Neuronal stem cell (in vitro differentiated cells): ENCODE measurements around the gene SIDT1.

Experiments used
- DNase-seq: peaks from one replicate; pipeline ENCODE4 v3.0.0-alpha.2; 2013; ENCODE audit warnings: low spot score
- H2AFZ ChIP-seq: one replicate; pipeline ENCODE4 v1.6.1; 2013; ENCODE audit warnings: mild to moderate bottlenecking, low read length, inconsistent platforms
- H2AK5ac ChIP-seq: 2 replicates; pipeline ENCODE4 v1.6.1; 2013; ENCODE audit warnings: low read depth, mild to moderate bottlenecking, inconsistent platforms, low read length, moderate library complexity, mixed read lengths
- H2BK120ac ChIP-seq: 2 replicates; pipeline ENCODE4 v1.6.1; 2013; ENCODE audit warnings: low read depth, mild to moderate bottlenecking, inconsistent platforms, low read length, moderate library complexity, mixed read lengths
- H2BK12ac ChIP-seq: one replicate; pipeline ENCODE4 v1.6.1; 2013; ENCODE audit warnings: low read length, inconsistent platforms
- H2BK15ac ChIP-seq: 2 replicates; pipeline ENCODE4 v1.6.1; 2013; ENCODE audit warnings: mild to moderate bottlenecking, low read length, inconsistent platforms, mixed read lengths
- H2BK5ac ChIP-seq: one replicate; pipeline ENCODE4 v1.6.1; 2013; ENCODE audit warnings: inconsistent platforms, mild to moderate bottlenecking, low read length, moderate library complexity
- H3K14ac ChIP-seq: one replicate; pipeline ENCODE4 v1.6.1; 2013; ENCODE audit warnings: low read length, inconsistent platforms
- H3K18ac ChIP-seq: 2 replicates; pipeline ENCODE4 v1.6.1; 2013; ENCODE audit warnings: low read length, inconsistent platforms
- H3K23ac ChIP-seq: 2 replicates; pipeline ENCODE4 v1.6.1; 2013; ENCODE audit warnings: low read depth, mild to moderate bottlenecking, mixed read lengths, low read length, inconsistent platforms; ENCODE audit not compliant: poor library complexity
- H3K27ac ChIP-seq: replicated peaks from 3 replicates; pipeline ENCODE4 v1.5.1; 2013; ENCODE audit warnings: low read length, inconsistent platforms
- H3K27me3 ChIP-seq, 3 experiments: 2 replicates each; pipeline ENCODE4 v1.6.1; 2013; ENCODE audit warnings: low read length in 3 of 3, mild to moderate bottlenecking in 2 of 3, inconsistent platforms in 1 of 3, low read depth in 1 of 3, mixed read lengths in 1 of 3, moderate library complexity in 1 of 3; ENCODE audit not compliant: control insufficient read depth in 3 of 3, insufficient read depth in 3 of 3
- H3K36me3 ChIP-seq, 2 donors: replicated peaks in 1 of 2; 2 replicates each; pipeline ENCODE4 v1.6.1; 2013; ENCODE audit warnings: low read length in 2 of 2; ENCODE audit not compliant: control insufficient read depth in 2 of 2, insufficient read depth in 2 of 2
- H3K4ac ChIP-seq: 2 replicates; pipeline ENCODE4 v1.6.1; 2013; ENCODE audit warnings: inconsistent platforms, mild to moderate bottlenecking, low read length, moderate library complexity
- H3K4me1 ChIP-seq, 2 donors: 1 replicate in 1 of 2; 2 replicates in 1 of 2; pipeline ENCODE4 v1.6.1; 2013; ENCODE audit warnings: low read length in 2 of 2, low read depth in 1 of 2; ENCODE audit not compliant: control insufficient read depth in 2 of 2, insufficient read depth in 1 of 2
- H3K4me2 ChIP-seq: one replicate; pipeline ENCODE4 v1.6.1; 2013; ENCODE audit warnings: mild to moderate bottlenecking, low read length, inconsistent platforms; ENCODE audit not compliant: insufficient read depth, poor library complexity, severe bottlenecking
- H3K4me3 ChIP-seq, 2 donors: 2 replicates each; pipeline ENCODE4 v1.5.1; 2013; ENCODE audit warnings: low read length in 2 of 2, mild to moderate bottlenecking in 2 of 2, inconsistent platforms in 1 of 2, moderate library complexity in 1 of 2
- H3K79me1 ChIP-seq: one replicate; pipeline ENCODE4 v1.6.1; 2013; ENCODE audit warnings: low read depth, mild to moderate bottlenecking, inconsistent platforms, low read length, moderate library complexity
- H3K9ac ChIP-seq: one replicate; pipeline ENCODE4 v1.6.1; 2013; ENCODE audit warnings: mild to moderate bottlenecking, low read depth, low read length, inconsistent platforms; ENCODE audit not compliant: poor library complexity
- H3K9me3 ChIP-seq, 2 donors: replicated peaks in 1 of 2; 2 replicates each; pipeline versions ENCODE3 to v1.6.1; 2013; ENCODE audit warnings: low read length in 2 of 2, mild to moderate bottlenecking in 2 of 2, inconsistent platforms in 1 of 2, low read depth in 1 of 2, mixed read lengths in 1 of 2, moderate library complexity in 1 of 2; ENCODE audit not compliant: control insufficient read depth in 2 of 2, insufficient read depth in 1 of 2
- H4K8ac ChIP-seq: one replicate; pipeline ENCODE4 v1.6.1; 2013; ENCODE audit warnings: low read depth, mild to moderate bottlenecking, inconsistent platforms, low read length, moderate library complexity
- H4K91ac ChIP-seq: one replicate; pipeline ENCODE4 v1.6.1; 2013; ENCODE audit warnings: low read length, low read depth, mild to moderate bottlenecking, inconsistent platforms; ENCODE audit not compliant: poor library complexity
- WGBS, 2 donors: extraction: QIAGEN DNeasy Blood & Tissue Kit; methylation state at CpG; one replicate each; pipeline ENCODE4 v1.1.7; 2013; ENCODE audit warnings: missing lambda C conversion rate in 2 of 2, mixed read lengths in 1 of 2; ENCODE audit not compliant: insufficient read length in 2 of 2, insufficient replicate concordance in 1 of 2; ENCODE audit errors: extremely low coverage in 2 of 2; 5-methylcytosine and 5-hydroxymethylcytosine counted together

Gene SIDT1

DNA sequence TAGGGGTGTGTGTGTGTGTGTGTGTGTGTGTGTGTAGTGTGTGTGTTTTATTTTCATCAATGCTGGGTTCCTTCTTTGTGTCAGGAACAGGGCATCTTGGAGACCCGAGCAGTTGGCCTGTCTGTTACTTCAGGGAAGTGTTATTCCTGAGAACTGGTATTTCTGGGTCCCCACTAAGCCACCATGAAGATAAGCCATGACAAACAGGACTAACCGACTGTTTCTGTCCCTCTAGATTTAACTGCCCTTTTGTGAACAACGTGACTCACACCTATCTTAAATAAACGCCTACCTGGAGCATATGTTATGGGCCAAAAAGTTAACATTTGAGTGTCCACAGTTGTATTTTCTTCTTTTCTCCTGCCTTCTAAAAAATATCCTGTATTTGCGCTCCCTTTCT lies 19.5 kb downstream of the SIDT1 start:
- peaks cover 0 to 4% of the 10 kb centered on the region in 2 donors for H3K9me3 ChIP-seq
- no peak overlapping the region for H3K27ac ChIP-seq
- no peak overlapping the region for H3K4me2 ChIP-seq
- H4K91ac ChIP-seq = no peak overlapping the region
- H2BK120ac ChIP-seq = no peak overlapping the region
- no peak for DNase-seq
- no peak overlapping the region for H2BK5ac ChIP-seq
- no peak overlapping the region for H3K4ac ChIP-seq
- H2BK15ac ChIP-seq = no peak overlapping the region
- no peak overlapping the region for H3K23ac ChIP-seq
- no CpG with 5 or more reads among the region's 5 CpGs for WGBS, 2 donors
- no peak overlapping the region for H3K14ac ChIP-seq
- H4K8ac ChIP-seq = no peak overlapping the region
- no peaks in the 10 kb centered on the region for H3K79me1 ChIP-seq
- H3K27me3 ChIP-seq = peaks cover 0 to 1% (median 0%) of the 10 kb centered on the region in 3 experiments
- no peak overlapping the region for H3K18ac ChIP-seq
- no peaks in the 10 kb centered on the region for H3K36me3 ChIP-seq
- H2AK5ac ChIP-seq = no peak overlapping the region
- H2AFZ ChIP-seq = no peak overlapping the region
- H2BK12ac ChIP-seq = no peak overlapping the region
- no peak overlapping the region for H3K9ac ChIP-seq
- H3K4me1 ChIP-seq = no peaks in the 10 kb centered on the region
- H3K4me3 ChIP-seq = no peak overlapping the region

DNA sequence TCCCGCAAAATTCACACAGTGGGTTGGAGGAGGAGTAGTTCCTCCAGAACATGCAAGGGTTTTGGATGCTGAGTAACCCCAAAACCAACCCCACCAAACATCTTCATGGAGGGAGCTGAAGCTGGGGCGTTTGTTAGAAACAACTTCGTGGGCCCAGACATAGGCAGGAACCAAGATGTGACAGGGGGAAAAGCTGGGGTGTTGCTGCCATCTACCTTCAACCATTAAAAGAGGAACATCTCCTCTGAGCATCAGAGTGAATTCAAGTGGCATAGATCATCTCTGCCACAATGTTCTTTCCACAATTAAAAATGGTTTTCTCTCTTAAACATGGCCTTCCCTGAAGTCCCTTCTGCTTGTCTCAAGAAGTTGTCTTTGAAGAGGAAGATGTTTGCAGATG lies 20.5 kb downstream of the SIDT1 start:
- no peaks in the 10 kb centered on the region for H3K27me3 ChIP-seq
- no peak overlapping the region for H3K4me3 ChIP-seq
- no peak for DNase-seq
- H3K4me1 ChIP-seq = no peaks in the 10 kb centered on the region
- H2AFZ ChIP-seq = no peak overlapping the region
- no peak overlapping the region for H2BK12ac ChIP-seq
- H3K9me3 ChIP-seq = peaks cover 0 to 4% of the 10 kb centered on the region in 2 donors
- no peak overlapping the region for H2AK5ac ChIP-seq
- no peaks in the 10 kb centered on the region for H3K36me3 ChIP-seq
- no peak overlapping the region for H3K23ac ChIP-seq
- H3K4me2 ChIP-seq = no peak overlapping the region
- no peak overlapping the region for H3K9ac ChIP-seq
- no peak overlapping the region for H3K4ac ChIP-seq
- no peak overlapping the region for H3K27ac ChIP-seq
- H3K18ac ChIP-seq = no peak overlapping the region
- no peaks in the 10 kb centered on the region for H3K79me1 ChIP-seq
- no peak overlapping the region for H4K8ac ChIP-seq
- H2BK5ac ChIP-seq = no peak overlapping the region
- no peak overlapping the region for H4K91ac ChIP-seq
- no peak overlapping the region for H2BK15ac ChIP-seq
- WGBS, 2 donors = no CpG with 5 or more reads among the region's 3 CpGs
- no peak overlapping the region for H2BK120ac ChIP-seq
- H3K14ac ChIP-seq = no peak overlapping the region

DNA sequence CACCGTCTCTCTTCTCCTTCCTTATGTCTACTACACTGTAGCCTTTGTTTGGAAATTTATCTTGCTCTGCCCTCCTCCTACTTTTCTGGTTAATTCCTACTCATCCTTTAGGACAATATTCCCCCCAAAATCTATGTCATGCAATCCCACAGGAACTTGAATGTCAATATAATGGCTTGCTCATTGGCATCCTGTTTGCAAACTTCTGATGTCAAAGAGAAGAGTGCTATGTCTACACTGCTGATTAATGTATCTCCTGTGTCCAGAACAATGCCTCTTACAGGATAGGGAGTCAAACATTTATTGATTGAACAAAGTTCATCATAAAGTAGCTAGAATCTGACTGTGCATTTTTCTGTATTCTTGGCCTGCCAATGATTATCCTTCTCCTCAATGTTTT lies 22.8 kb downstream of the SIDT1 start:
- Histone ChIP-seq H3K9me3 (no peaks in the 10 kb centered on the region), H2BK5ac (no peak overlapping the region), H3K79me1 (no peaks in the 10 kb centered on the region), H2AK5ac (no peak overlapping the region), H3K4me1 (peaks cover 0 to under 1% of the 10 kb centered on the region in 2 donors), H3K4ac (no peak overlapping the region), H3K27me3 (no peaks in the 10 kb centered on the region), H3K36me3 (no peaks in the 10 kb centered on the region), H4K91ac (no peak overlapping the region), H3K18ac (no peak overlapping the region), H3K9ac (no peak overlapping the region), H4K8ac (no peak overlapping the region), H2BK120ac (no peak overlapping the region), H2BK15ac (no peak overlapping the region), H3K27ac (no peak overlapping the region), H2BK12ac (no peak overlapping the region), H3K14ac (no peak overlapping the region), H3K4me2 (no peak overlapping the region), H2AFZ (no peak overlapping the region), H3K23ac (no peak overlapping the region), H3K4me3 (no peak overlapping the region)
- WGBS, 2 donors = no CpG with 5 or more reads among the region's 1 CpG
- DNase-seq = no peak

DNA sequence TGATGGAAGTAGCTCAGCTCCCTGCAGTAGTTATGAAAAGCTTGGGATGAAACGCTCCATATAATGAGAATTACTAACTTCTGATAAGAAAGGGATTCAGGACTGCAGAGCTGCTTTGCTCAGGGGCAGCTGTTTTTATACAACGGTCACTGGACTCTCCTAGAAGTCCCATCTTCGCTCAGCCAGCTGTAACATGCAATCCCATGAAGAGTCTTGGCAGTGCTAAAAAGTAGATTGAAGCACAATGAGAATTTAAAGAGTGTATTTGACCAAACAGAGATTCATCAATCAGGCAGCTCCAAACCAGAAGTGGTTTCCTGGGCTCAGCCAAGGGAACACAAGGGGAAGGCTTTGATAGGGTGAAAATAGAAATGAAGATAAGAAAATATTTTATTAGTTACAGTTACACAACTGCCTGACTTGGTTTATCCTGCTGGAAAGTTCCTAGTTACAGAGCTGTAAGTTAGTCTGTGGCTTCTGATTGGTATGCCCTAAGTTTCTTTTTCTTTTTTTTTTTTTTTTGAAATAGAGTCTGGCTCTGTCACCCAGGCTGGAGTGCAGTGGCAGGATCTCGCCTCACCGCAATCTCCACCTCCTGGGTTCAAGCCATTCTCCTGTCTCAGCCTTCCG lies 24.1 kb downstream of the SIDT1 start:
- Histone ChIP-seq H4K8ac (no peak overlapping the region), H2BK12ac (no peak overlapping the region), H3K27me3 (no peaks in the 10 kb centered on the region), H3K4ac (no peak overlapping the region), H3K79me1 (no peaks in the 10 kb centered on the region), H2BK5ac (no peak overlapping the region), H3K4me2 (no peak overlapping the region), H3K4me3 (no peak overlapping the region), H3K9me3 (no peaks in the 10 kb centered on the region), H3K27ac (no peak overlapping the region), H3K9ac (no peak overlapping the region), H2AK5ac (no peak overlapping the region), H3K4me1 (peaks cover 4 to 13% of the 10 kb centered on the region in 2 donors), H2AFZ (no peak overlapping the region), H4K91ac (no peak overlapping the region), H3K36me3 (no peaks in the 10 kb centered on the region), H3K23ac (no peak overlapping the region), H2BK15ac (no peak overlapping the region), H3K18ac (no peak overlapping the region), H2BK120ac (no peak overlapping the region), H3K14ac (no peak overlapping the region)
- no peak for DNase-seq
- WGBS, 2 donors = no CpG with 5 or more reads among the region's 6 CpGs
